Activated T-cell treated with anti-CD3 and anti-CD28 coated beads, Interleukin-2, amount 50 U/mL, for 4 hours (primary cell): ENCODE measurements around the gene CD3E. TPM values are rescaled to one million over a fixed set of nuclear protein-coding genes. Genes with fewer than 3 reads are reported as not detected.

Source experiments
- ATAC-seq, 2 donors: fragments of 200-7000 bp; cut with Tn5 transposase; one replicate each; pipeline ENCODE4 v1.10.0; 2021
- DNase-seq: peaks from one replicate; pipeline ENCODE4 v3.0.0-alpha.2; 2020
- H3K27me3 Mint-ChIP-seq: one replicate; pipeline ENCODE4 v1.8.0; 2021; ENCODE audit warnings: low read depth, mixed read lengths
- H3K36me3 Mint-ChIP-seq: one replicate; pipeline ENCODE4 v1.8.0; 2022; ENCODE audit warnings: mixed read lengths; ENCODE audit not compliant: insufficient read depth
- H3K4me1 Mint-ChIP-seq: one replicate; pipeline ENCODE4 v1.8.0; 2021; ENCODE audit warnings: low read depth, mixed read lengths
- H3K4me3 Mint-ChIP-seq: one replicate; pipeline ENCODE4 v1.8.0; 2021; ENCODE audit warnings: mild to moderate bottlenecking, moderate library complexity, mixed read lengths
- H3K9me3 Mint-ChIP-seq: one replicate; pipeline ENCODE4 v1.8.0; 2021; ENCODE audit warnings: mixed read lengths
- total RNA-seq, 3 donors: library from RNA; stranded (reverse); gene quantifications; one replicate each; pipeline ENCODE4 v1.2.1, GENCODE V29; 2021

The CD3E gene
- total RNA-seq, 3 donors from 2014 or later, result 371 to 436 (median 407) TPM

DNA sequence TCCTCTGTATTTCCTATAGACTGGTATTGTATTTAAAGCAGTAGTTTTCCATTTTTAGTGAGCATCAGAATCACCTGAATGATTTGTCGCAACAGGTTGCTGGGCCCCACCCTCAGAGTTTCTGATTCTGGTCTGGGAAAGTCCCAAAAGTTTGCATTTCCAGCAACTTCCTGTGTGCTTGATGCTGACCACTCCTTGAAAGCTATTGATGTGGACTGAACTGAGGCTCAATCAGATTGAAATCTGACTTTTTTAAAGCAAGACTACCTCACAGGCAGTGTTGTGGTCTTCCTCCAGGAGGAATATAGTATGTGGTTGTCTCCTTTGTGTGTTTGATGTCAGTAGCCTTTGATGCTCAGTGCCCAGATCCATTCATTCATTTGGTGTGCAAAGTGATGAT, 23.2 kb upstream of the CD3E start:
- peaks cover 20% of the 10 kb centered on the region for H3K4me1 Mint-ChIP-seq
- H3K4me3 Mint-ChIP-seq, result no peak overlapping the region
- DNase-seq (no peak), ATAC-seq (no peak)
- no peaks in the 10 kb centered on the region for H3K36me3 Mint-ChIP-seq
- H3K9me3 Mint-ChIP-seq, result no peaks in the 10 kb centered on the region
- no peaks in the 10 kb centered on the region for H3K27me3 Mint-ChIP-seq

DNA sequence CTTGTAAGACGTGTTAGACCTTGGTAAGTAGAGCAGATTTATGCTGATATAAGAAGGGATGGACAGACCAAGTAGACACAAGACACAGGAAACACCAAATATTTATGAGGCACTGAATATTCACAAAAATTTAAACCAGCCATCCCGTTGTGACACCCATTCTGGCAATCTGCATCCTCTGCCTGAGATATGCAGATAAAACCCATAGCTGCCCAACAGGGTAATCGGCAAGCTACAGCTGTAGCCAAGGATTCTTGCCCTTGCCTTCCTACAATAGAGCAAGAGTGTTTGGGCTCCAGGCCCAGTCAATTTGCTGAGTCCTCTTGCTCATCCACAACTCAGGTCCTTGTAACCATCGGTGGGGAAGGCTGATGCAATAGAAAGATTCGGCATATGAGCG, 21.9 kb upstream of the CD3E start:
- H3K4me1 Mint-ChIP-seq, result peaks cover 22% of the 10 kb centered on the region

DNA sequence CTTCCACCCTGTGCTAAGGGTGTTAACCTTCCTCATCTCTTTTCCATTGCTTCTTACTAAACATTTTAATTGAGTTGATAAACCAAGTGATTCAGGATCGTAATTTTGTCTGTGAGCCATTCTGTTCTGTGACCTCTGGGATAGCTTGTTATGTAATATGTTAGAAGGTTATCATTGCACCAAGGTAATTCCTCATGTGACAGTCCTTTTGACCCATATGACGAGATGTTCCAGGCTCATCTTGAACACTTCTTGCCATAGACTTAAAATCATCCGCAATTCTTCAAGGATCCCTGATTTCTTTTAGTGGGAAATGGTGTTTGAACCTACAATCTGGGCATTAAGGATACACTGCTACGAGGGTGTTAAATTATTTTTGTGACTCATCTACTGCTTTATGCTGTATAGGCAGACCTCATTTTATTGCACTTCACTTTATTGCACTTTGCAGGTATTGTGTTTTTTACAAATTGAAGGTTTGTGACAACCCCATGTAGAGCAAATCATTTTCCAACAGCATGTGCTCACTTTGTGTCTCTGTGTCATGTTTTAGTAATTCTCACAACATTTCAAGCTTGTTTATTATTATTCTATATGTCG, 21.4 kb upstream of the CD3E start:
- peaks cover 22% of the 10 kb centered on the region for H3K4me1 Mint-ChIP-seq
- H3K36me3 Mint-ChIP-seq, result no peaks in the 10 kb centered on the region
- H3K9me3 Mint-ChIP-seq, result no peaks in the 10 kb centered on the region
- H3K27me3 Mint-ChIP-seq, result no peaks in the 10 kb centered on the region
- H3K4me3 Mint-ChIP-seq, result no peak overlapping the region
- no peak for DNase-seq
- no peak for ATAC-seq

More for the DNA sequence above, 21.9 kb upstream of the CD3E start:
- no peaks in the 10 kb centered on the region for H3K27me3 Mint-ChIP-seq
- no peaks in the 10 kb centered on the region for H3K36me3 Mint-ChIP-seq
- no peak overlapping the region for H3K4me3 Mint-ChIP-seq
- ATAC-seq (no peak), DNase-seq (no peak)
- H3K9me3 Mint-ChIP-seq, result no peaks in the 10 kb centered on the region

DNA sequence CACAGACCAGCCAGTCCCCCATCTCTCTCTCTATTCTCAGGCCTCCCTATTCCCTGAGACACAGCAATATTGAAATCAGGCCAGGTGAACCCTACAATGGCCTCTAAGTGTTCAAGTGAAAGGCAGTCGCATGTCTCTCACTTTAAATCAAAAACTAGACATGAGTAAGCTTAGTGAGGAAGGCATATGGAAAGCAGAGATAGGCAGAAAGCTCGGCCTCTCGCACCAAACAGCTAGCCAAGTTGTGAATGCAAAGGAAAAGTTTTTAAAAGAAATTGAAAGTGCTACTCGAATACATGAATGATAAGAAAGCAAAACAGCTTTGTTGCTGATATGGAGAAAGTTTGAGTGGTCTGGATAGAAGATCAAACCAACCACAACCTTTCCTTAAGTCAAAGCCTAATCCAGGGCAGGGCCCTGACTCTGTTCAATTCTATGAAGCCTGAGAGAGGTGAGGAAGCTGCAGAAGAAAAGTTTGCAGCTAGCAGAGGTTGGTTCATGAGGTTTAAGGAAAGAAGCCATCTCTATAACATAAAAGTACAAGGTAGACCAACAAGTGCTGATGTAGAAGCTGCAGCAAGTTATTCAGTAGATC, 20.7 kb upstream of the CD3E start:
- peaks cover 20% of the 10 kb centered on the region for H3K4me1 Mint-ChIP-seq
- peak; percentile 68 to 90 for ATAC-seq
- no peak overlapping the region for H3K4me3 Mint-ChIP-seq

DNA sequence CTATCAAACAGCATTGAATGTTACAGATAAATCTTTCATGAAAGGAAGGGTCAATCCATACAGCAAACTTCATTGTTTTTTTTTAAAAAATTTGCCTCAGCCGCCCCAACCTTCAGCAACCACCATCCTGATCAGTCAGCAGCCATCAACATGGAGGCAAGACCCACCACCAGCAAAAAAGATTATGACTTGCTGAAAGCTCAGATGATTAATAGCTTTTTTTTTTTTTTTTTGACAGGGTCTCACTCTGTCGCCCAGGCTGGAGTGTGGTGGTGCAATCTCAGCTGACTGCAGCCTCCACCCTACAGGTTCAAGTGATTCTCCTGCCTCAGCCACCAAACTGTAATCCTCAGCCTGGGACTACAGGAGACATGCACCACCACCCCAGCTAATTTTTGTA, 18.0 kb upstream of the CD3E start:
- no peaks in the 10 kb centered on the region for H3K36me3 Mint-ChIP-seq
- H3K4me1 Mint-ChIP-seq, result peaks cover 21% of the 10 kb centered on the region
- no peaks in the 10 kb centered on the region for H3K27me3 Mint-ChIP-seq
- H3K4me3 Mint-ChIP-seq, result no peak overlapping the region
- ATAC-seq, result peak in 1 of 2 donors; percentile 26
- DNase-seq, result no peak
- H3K9me3 Mint-ChIP-seq, result peaks cover 3% of the 10 kb centered on the region

More for the DNA sequence above, 20.7 kb upstream of the CD3E start:
- H3K27me3 Mint-ChIP-seq, result no peaks in the 10 kb centered on the region
- no peaks in the 10 kb centered on the region for H3K36me3 Mint-ChIP-seq
- H3K9me3 Mint-ChIP-seq, result no peaks in the 10 kb centered on the region
- DNase-seq, result no peak

DNA sequence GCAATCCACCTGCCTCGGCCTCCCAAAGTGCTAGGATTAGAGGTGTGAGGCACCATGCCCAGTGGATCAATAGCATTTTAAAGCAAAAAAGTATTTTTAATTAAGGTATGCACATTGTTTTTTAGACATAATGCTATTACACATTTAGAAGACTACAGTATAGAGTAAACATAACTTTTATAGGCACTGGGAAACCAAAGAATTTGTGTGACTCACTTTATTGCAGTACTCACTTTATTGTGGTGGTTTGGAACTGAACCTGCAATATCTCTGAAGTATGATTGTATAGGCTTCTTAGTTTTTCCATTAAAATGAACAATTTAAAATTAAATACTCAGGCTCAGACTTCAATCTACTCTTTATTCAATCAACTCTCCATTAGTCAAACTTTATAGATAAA, 17.5 kb upstream of the CD3E start:
- H3K4me3 Mint-ChIP-seq, result peak overlapping the region; percentile 24
- DNase-seq, result no peak
- H3K27me3 Mint-ChIP-seq, result no peaks in the 10 kb centered on the region
- peaks cover 3% of the 10 kb centered on the region for H3K9me3 Mint-ChIP-seq
- no peaks in the 10 kb centered on the region for H3K36me3 Mint-ChIP-seq
- peak; percentile 47 to 78 for ATAC-seq
- H3K4me1 Mint-ChIP-seq, result peaks cover 20% of the 10 kb centered on the region

DNA sequence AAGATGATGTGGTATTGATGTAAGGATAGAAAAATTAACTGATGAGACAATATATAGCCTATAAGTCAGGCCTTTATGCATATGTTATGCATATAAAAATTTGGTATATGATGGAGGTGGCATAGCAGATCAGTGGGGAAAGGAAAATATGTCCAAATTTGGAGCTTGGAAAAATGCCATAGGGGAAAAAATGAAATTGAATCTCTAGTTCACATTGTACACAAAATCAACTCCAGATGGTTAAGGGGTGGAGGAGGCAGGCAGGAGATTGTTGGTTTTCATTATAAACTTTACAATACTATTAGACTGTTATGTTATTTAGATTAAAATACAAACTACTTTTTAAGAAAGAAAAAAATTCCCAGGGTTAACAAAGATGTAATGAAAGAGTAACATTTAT, 15.1 kb upstream of the CD3E start:
- H3K9me3 Mint-ChIP-seq, result peaks cover 3% of the 10 kb centered on the region
- peaks cover 20% of the 10 kb centered on the region for H3K4me1 Mint-ChIP-seq
- H3K36me3 Mint-ChIP-seq, result no peaks in the 10 kb centered on the region
- no peak overlapping the region for H3K4me3 Mint-ChIP-seq
- ATAC-seq (no peak), DNase-seq (no peak)
- no peaks in the 10 kb centered on the region for H3K27me3 Mint-ChIP-seq

DNA sequence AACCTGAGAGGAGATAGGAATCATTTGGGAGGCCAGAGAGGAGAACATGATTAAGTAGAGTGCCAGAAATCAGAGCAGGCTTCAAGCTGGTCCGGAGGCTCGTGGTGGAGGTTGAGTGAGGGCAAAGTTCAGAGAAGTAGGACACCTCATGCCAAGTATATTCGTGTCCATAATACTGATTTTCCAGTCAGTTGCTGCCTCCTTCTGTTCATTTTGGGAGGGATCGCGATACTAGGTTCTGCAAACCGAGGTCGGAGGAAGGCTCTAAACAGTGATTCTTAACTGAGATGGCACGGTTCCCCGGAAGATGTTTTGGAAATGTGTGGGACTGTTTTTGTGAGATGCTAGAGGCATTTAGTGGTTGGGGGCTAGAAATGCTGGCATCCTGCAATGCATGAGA, 13.6 kb upstream of the CD3E start:
- peaks cover 24% of the 10 kb centered on the region for H3K4me1 Mint-ChIP-seq
- H3K27me3 Mint-ChIP-seq, result no peaks in the 10 kb centered on the region
- DNase-seq, result no peak

DNA sequence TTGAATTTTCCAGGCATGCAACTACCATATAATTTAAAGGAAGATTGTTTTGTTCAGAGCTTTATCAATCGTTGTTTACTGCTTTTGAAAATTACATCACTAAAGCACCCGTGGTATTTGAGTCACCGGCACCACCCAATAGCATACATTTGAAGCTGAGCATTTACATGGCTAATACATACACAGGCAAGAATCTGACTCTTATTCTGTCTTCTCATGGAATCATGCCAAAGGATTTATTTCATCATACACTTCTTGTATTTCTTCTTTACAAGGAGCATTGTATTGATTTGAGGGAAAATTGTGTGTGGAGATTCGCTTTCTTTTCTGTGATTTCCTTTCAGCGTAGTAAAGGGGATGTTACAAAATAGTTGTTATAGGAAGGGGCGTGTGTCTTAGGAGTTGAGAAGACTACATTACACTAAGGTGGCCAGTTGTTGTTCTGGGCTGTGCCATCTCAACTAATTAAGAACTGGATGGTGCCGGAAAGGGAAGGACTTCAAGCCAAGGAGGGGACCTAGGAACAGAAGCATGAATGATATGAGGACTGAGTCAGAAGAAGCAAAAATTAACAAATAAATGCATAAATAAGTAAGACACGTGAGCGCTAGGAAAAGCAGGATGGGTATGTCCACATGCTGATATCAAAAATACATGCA, 12.9 kb upstream of the CD3E start:
- H3K4me1 Mint-ChIP-seq, result peaks cover 28% of the 10 kb centered on the region
- H3K36me3 Mint-ChIP-seq, result no peaks in the 10 kb centered on the region
- ATAC-seq (no peak), DNase-seq (no peak)
- no peak overlapping the region for H3K4me3 Mint-ChIP-seq
- no peaks in the 10 kb centered on the region for H3K27me3 Mint-ChIP-seq
- peaks cover 3% of the 10 kb centered on the region for H3K9me3 Mint-ChIP-seq

More for the DNA sequence above, 13.6 kb upstream of the CD3E start:
- Mint-ChIP-seq H3K9me3 (peaks cover 3% of the 10 kb centered on the region), H3K4me3 (no peak overlapping the region), H3K36me3 (no peaks in the 10 kb centered on the region)
- peak; percentile 43 to 58 for ATAC-seq

DNA sequence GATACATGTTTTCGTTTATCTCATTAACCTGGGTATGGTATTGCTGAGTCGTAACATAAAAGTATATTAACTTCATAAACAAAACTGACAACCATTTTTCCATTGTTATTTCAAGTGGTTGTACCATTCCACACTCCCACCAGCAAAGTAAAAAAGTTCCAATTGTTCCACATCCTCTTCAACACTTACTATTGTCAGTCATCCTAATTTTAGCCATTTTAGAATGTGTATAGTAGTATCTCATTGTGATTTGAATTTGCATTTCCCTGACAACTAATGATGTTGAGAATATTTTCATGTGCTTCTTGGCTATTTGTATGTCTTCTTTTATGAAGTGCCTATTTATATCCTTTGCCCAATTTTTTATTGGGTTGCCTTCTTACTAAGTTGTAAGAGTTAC, 10.5 kb upstream of the CD3E start:
- H3K4me3 Mint-ChIP-seq, result no peak overlapping the region
- no peaks in the 10 kb centered on the region for H3K36me3 Mint-ChIP-seq
- H3K9me3 Mint-ChIP-seq, result peaks cover 3% of the 10 kb centered on the region
- H3K4me1 Mint-ChIP-seq, result peaks cover 20% of the 10 kb centered on the region
- ATAC-seq, result no peak
- H3K27me3 Mint-ChIP-seq, result no peaks in the 10 kb centered on the region
- DNase-seq, result no peak

DNA sequence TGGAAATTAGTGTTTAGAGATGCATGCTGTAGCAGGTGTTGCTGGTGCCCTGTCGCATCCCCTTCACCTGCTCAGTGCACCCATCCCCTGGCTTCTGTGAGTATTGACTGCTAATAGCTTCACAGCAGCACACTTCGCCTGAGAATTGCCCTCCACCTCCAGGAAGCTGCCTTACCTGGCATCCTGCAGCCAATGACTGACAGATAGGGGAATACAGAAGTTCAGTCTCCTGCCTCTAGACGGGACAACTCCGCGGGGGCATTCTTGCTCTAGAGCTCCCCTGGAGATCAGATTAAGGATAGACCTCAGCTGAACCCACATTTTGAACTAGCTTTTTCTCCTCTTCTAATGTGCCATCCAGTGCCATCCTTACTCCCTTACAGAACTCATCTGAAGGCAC, 9.3 kb upstream of the CD3E start:
- H3K9me3 Mint-ChIP-seq, result no peaks in the 10 kb centered on the region
- H3K27me3 Mint-ChIP-seq, result no peaks in the 10 kb centered on the region
- DNase-seq, result no peak
- no peaks in the 10 kb centered on the region for H3K36me3 Mint-ChIP-seq
- peaks cover 17% of the 10 kb centered on the region for H3K4me1 Mint-ChIP-seq
- no peak for ATAC-seq
- no peak overlapping the region for H3K4me3 Mint-ChIP-seq

DNA sequence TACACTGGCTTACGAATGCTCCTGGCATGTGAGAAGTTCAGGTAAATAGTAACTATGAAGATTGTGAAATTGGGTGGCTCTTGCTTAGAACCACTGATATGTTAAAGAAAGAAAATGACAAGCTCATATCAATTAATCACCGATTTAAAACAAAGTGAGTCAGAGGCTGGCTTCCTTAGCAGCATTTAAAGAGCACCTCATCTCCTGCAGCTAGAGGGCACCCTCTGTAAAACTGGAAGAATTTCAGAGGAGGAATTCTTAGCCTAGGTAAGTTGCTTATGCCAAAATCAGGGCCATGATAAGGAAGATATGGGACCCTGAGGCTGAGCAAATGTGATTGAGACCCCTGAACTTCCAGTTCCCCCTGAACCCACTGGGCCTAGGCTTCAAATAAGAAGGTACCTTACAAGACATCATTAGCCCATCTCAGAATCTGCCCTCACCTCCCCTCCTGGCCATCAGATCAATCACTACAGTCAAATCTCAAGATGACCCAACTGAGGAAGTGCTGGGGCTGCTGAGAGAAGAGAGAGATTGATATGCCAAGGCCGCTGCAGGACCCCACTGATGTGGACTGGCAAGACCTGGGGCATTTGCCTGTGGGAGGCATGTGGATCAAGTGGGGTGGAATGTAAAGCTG, 8.6 kb upstream of the CD3E start:
- H3K36me3 Mint-ChIP-seq, result no peaks in the 10 kb centered on the region
- ATAC-seq, result peak; percentile 82 to 93
- peaks cover 16% of the 10 kb centered on the region for H3K4me1 Mint-ChIP-seq
- peak; percentile 45 for DNase-seq
- no peaks in the 10 kb centered on the region for H3K9me3 Mint-ChIP-seq
- no peaks in the 10 kb centered on the region for H3K27me3 Mint-ChIP-seq
- H3K4me3 Mint-ChIP-seq, result no peak overlapping the region

DNA sequence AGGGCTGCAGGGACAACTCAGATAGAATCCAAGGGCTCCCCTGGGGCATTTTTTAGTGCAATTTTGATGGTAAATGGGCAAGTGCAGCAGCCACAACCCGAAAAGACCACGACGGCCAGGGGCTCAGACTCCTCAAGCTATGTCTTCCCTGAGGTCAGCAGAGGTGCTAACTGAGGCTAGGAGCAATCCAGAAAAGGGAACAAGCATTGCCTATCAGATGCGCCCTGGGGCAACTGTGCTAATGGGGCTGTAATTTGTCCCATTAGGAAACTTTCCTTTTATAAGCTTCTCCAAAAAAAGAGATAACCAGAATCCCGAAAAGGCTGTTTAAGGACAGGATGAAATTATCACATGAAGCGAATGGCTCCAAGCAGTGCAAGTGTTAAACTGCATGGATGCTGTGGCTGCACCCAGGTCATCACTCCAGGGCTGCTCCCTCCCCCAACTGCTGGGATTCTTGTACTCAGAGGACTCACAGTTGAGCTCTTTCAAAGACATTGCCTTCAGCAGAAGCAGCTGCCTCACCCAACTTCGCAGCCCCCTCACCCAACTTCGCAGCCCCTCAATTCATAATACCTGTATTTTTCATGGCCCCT, 2.8 kb upstream of the CD3E start:
- Mint-ChIP-seq H3K9me3 (no peaks in the 10 kb centered on the region), H3K36me3 (peaks cover 11% of the 10 kb centered on the region), H3K27me3 (no peaks in the 10 kb centered on the region), H3K4me1 (peaks cover 40% of the 10 kb centered on the region), H3K4me3 (no peak overlapping the region)
- no peak for DNase-seq
- no peak for ATAC-seq

DNA sequence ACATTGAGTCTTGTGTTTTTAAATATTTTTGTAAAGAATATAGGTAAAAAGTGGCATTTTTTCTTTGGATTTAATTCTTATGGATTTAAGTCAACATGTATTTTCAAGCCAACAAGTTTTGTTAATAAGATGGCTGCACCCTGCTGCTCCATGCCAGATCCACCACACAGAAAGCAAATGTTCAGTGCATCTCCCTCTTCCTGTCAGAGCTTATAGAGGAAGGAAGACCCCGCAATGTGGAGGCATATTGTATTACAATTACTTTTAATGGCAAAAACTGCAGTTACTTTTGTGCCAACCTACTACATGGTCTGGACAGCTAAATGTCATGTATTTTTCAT, 333 bp upstream of the CD3E start:
- Mint-ChIP-seq H3K4me1 (peaks cover 65% of the 10 kb centered on the region), H3K27me3 (no peaks in the 10 kb centered on the region), H3K4me3 (peak overlapping the region; percentile 100), H3K9me3 (no peaks in the 10 kb centered on the region), H3K36me3 (peaks cover 33% of the 10 kb centered on the region)
- DNase-seq (no peak), ATAC-seq (peak; percentile 18 to 19)
